HEK293 (cell line): ENCODE data around the gene ZBTB4.

Experiments used
- CTCF ChIP-seq: fragments of 450-650 bp; formaldehyde crosslinking; IDR thresholded peaks from 2 replicates; pipeline ENCODE4 v1.5.1; 2016; ENCODE audit warnings: missing biosample characterization, missing genetic modification characterization
- INSM2 ChIP-seq: fragments of 450-650 bp; formaldehyde crosslinking; IDR thresholded peaks from 2 replicates; pipeline ENCODE4 v1.5.1; 2016; ENCODE audit warnings: missing biosample characterization, missing genetic modification characterization
- KLF17 ChIP-seq: fragments of 450-650 bp; formaldehyde crosslinking; IDR thresholded peaks from 2 replicates; pipeline ENCODE4 v1.5.1; 2016; ENCODE audit warnings: missing biosample characterization, missing genetic modification characterization
- MEIS1 ChIP-seq: sonication (generic); formaldehyde crosslinking; IDR thresholded peaks from 2 replicates; pipeline ENCODE4 v1.8.1; 2022; ENCODE audit warnings: missing genetic modification reagents, mild to moderate bottlenecking, borderline replicate concordance
- REST ChIP-seq: fragments of 450-650 bp; formaldehyde crosslinking; IDR thresholded peaks from 2 replicates; pipeline ENCODE4 v1.5.1; 2016; ENCODE audit warnings: missing biosample characterization, missing genetic modification characterization
- YY1 ChIP-seq: fragments of 450-650 bp; formaldehyde crosslinking; IDR thresholded peaks from 2 replicates; pipeline ENCODE4 v1.5.1; 2018; ENCODE audit warnings: missing biosample characterization, missing genetic modification characterization
- ZBTB1 ChIP-seq: fragments of 450-650 bp; formaldehyde crosslinking; IDR thresholded peaks from 2 replicates; pipeline ENCODE4 v1.5.1; 2016; ENCODE audit warnings: missing biosample characterization, missing genetic modification characterization
- ZIC2 ChIP-seq: fragments of 450-650 bp; formaldehyde crosslinking; IDR thresholded peaks from 2 replicates; pipeline ENCODE4 v1.5.1; 2016; ENCODE audit warnings: missing biosample characterization, missing genetic modification characterization
- ZNF19 ChIP-seq: fragments of 450-650 bp; formaldehyde crosslinking; IDR thresholded peaks from 2 replicates; pipeline ENCODE4; 2016; ENCODE audit warnings: missing biosample characterization, missing genetic modification characterization, low read depth
- ZNF202 ChIP-seq: fragments of 450-650 bp; formaldehyde crosslinking; IDR thresholded peaks from 2 replicates; pipeline ENCODE4 v1.5.1; 2016; ENCODE audit warnings: missing biosample characterization, missing genetic modification characterization, borderline replicate concordance
- ZNF214 ChIP-seq: fragments of 450-650 bp; formaldehyde crosslinking; IDR thresholded peaks from 2 replicates; pipeline ENCODE4 v1.5.1; 2017; ENCODE audit warnings: missing biosample characterization, mild to moderate bottlenecking, missing genetic modification characterization, borderline replicate concordance
- ZNF404 ChIP-seq: fragments of 450-650 bp; formaldehyde crosslinking; IDR thresholded peaks from 2 replicates; pipeline ENCODE4 v1.5.1; 2017; ENCODE audit warnings: missing biosample characterization, missing genetic modification characterization
- ZNF707 ChIP-seq: fragments of 450-650 bp; formaldehyde crosslinking; IDR thresholded peaks from 2 replicates; pipeline ENCODE4 v1.5.1; 2016; ENCODE audit warnings: missing biosample characterization, missing genetic modification characterization

- no peak for TF ChIP-seq ZNF707 (tag by site-specific recombination)
- TF ChIP-seq CTCF (tag by site-specific recombination) = no peak
- TF ChIP-seq ZNF19 (tag by site-specific recombination) = no peak
- no peak for TF ChIP-seq ZNF404 (tag by site-specific recombination)
- TF ChIP-seq KLF17 (tag by site-specific recombination) = no peak
- no peak for TF ChIP-seq ZNF214
- TF ChIP-seq INSM2 (tag by site-specific recombination) = no peak
- TF ChIP-seq ZBTB1 (tag by site-specific recombination) = no peak
- no peak for TF ChIP-seq REST
- no peak for TF ChIP-seq ZIC2 (tag by site-specific recombination)
- no peak for TF ChIP-seq YY1 (tag by site-specific recombination)
- no peak for TF ChIP-seq ZNF202
- TF ChIP-seq MEIS1 (CRISPR knock-in tag) = no peak
Observed at GRCh38 chr17:7512824-7513540, 33.6 kb upstream of the ZBTB4 start.
